Measurements from ENCODE around the gene FHIT. TPM values are rescaled to one million over a fixed set of nuclear protein-coding genes. Genes with fewer than 3 reads are reported as not detected.
"Not testable (repeated sequence)": the region's sequence is repeated elsewhere in the genome, so short reads cannot be mapped to it uniquely, and the experiment has no call there.

Gene FHIT
- total RNA-seq, 1 donor, result 4.8 TPM

DNA sequence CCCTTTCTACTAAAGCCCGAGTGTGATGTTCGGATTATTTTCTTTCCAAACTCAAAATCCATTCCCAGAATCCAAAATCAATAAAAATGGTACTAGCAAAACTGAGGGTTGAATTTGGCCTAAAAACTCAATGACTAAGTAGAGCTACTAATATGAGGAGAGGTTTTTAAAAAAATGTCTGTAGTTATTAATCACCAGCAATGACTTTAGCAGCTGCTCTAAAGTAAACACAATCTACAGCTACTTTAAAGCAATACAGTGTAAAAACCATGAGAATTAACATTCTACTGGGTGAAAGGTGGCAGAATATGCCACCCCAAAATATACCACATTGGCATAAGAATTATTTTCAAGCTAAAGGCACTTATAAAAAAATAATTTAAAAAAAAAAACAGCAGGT is 23.5 kb downstream of the FHIT start:
- no peak for DNase-seq (ENCODE audit: low read depth in 2 of 3, low spot score in 2 of 3)

DNA sequence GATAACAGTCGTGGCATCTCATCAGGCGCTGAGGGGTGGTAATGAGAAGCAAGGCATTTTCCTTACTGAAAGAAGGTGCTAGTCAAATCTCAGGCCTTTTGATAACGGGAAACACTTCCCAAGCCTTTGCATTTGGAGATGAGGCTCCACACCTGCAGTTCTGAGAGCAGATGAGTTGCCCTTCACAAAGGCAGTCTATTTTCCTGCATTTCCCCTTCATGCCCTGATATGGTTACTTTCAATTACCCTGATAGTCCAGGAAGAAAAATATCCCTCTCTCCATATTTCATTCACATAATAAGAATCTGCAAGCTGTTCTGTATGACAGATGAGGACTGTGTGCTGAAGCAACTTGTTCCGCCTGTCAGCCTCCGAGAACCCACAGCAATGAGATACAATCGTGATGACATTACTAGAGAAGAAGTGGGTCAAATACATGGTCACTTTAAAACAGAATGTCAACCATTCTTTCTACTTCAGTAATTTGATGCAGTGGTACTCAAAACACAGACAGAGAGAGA is 25.0 kb downstream of the FHIT start:
- DNase-seq (ENCODE audit: low read depth in 2 of 3, low spot score in 2 of 3), result no peak

DNA sequence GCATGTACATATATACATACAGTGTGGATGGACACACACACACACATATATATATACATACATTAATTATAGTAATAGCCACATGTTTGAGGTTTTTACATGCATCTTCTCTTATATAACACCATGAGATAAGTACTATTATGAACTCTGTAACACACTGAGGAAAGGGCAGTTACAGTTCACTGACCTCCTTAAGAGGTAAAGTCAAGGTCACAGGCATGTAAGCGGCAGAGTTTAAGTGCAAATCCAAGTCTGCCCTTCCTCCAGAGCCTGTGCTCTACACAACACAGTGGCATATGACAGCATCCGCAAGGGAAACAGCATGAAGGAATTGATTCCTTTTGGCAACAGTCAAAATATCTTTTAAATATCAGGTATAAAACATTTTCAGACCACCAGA is 26.4 kb downstream of the FHIT start:
- DNase-seq (ENCODE audit: low read depth in 2 of 3, low spot score in 2 of 3), result no peak

DNA sequence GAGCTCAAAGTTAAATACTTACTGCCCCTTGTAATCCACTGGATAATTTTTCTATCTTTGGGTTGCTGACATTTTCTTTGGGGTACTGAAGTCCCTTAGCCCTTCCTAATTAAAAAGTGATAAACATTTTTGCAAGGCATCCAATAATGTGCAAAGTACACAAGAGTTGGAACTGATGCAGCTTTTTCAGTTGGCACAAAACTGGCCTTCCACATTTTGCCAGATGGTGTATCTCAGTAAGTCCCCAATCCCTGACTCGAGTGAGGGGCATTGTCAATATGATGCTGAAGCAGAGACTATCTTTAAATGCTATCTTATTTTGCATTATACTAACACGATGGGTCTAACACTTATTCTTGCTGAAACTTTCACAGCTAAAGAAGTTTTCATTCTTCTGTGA is 27.8 kb downstream of the FHIT start:
- DNase-seq (ENCODE audit: low read depth in 2 of 3, low spot score in 2 of 3), result no peak

DNA sequence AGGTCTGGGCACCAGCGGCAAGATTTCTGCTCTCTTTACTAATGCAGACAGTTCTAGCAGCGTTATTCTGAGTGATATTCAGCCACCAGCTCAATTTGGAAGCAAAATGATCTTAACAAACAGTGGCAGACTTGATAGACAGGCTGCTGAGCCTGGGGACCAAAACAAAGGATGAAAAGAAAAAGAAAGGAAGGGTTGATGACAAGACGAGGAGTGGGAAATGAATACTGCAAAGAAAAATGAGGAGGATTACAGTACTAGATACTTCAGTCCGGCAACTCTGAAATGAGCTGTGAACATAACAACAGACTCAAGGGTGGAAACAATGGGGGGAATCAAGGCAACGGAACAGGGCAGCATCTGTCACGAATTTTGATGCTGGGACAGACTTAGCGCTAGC is 28.8 kb downstream of the FHIT start:
- DNase-seq (ENCODE audit: low read depth in 2 of 3, low spot score in 2 of 3), result no peak

DNA sequence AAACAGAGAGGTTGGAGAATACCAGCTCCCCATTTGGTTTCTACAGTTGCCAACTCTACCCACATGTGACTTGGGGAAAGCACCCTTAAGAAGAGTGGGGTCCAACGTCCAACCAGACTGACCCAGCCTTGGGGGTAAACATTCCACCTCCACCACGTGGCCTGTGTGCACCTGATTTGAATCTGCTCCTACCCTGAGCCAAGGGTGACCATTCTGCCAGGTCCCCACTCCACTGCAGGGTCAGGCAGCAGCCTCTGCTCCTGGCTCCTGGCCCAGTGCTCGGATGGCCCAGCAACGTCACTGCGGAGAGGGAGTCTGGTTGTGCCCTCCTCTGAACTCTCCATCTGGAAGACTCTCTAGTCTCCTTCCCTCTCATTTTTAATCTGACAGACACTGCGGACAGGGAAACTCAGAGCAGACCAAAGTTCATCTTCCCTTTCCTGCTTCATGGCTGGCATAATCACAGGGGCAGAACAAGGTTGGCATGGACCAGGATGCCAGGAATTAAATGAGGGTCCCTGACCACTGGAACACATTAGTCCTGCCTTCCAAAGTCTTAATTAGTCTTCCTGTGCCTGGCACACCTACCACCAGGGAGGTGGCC is 29.4 kb downstream of the FHIT start:
- no peak for DNase-seq (ENCODE audit: low read depth in 2 of 3, low spot score in 2 of 3)

DNA sequence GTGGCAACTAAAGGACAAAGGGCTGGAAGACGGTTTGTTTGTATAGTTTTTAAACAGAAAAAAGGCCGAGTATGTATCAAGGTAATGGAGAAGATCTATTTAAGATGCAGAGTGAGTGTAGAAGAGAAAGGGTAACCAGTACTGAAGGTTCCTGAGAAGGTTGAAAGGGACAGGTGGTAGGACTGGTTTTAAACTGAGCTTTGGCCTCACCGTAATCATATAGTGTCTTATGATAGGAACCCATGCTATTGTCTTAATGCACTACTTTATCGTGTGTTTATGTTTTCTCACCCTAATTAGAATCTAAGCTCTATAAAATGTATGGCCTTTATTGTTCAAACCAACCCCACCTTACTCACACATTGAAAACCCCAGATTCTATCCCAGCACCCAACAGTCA is 32.7 kb downstream of the FHIT start:
- no peak for DNase-seq (ENCODE audit: low read depth in 2 of 3, low spot score in 2 of 3)

DNA sequence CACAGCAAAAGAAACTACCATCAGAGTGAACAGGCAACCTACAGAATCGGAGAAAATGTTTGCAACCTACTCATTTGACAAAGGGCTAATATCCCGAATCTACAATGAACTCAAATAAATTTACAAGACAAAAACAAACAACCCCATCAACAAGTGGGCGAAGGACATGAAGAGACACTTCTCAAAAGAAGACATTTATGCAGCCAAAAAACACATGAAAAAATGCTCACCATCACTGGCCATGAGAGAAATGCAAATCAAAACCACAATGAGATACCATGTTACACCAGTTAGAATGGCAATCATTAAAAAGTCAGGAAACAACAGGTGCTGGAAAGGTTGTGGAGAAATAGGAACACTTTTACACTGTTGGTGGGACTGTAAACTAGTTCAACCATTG is 35.1 kb downstream of the FHIT start:
- not testable (repeated sequence) for DNase-seq (ENCODE audit: low read depth in 2 of 3, low spot score in 2 of 3)

DNA sequence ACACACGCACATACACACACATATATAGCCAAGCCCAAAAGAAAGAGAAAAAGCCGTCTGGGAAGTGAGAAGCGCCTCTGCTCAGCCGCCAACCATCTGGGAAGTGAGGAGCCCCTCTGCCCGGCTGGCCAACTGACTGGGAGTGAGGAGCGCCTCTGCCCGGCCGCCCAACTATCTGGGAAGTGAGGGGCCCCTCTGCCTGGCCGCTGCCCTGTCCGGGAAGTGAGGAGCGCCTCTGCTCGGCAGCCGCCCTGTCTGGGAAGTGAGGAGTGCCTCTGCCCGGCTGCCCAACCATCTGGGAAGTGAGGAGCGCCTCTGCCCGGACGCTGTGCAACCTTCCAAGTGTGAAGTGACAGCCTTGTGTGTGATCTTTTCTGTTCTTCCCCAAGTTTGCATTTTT is 49.2 kb downstream of the FHIT start:
- no peak for DNase-seq (ENCODE audit: low read depth in 2 of 3, low spot score in 2 of 3)

DNA sequence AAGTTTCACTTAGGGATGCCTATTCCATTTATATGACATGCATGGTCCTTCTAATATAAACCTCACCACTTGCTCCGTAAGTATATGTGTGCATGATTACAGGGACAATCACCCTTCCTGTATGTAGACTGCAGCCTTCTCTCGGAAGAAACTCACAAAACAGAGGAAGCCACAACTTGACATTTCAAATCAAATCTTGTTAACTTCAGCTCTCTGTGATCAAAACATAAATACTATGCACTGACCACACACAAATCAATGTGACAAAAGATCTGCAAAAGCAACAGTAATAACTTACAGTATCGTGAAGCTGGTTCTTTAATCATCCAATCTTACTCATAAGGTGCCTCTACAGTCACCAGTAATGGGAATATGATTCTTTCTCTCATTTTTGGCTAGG is 50.2 kb downstream of the FHIT start:
- DNase-seq (ENCODE audit: low read depth in 2 of 3, low spot score in 2 of 3), result peak in 1 of 3 donors; percentile 53

DNA sequence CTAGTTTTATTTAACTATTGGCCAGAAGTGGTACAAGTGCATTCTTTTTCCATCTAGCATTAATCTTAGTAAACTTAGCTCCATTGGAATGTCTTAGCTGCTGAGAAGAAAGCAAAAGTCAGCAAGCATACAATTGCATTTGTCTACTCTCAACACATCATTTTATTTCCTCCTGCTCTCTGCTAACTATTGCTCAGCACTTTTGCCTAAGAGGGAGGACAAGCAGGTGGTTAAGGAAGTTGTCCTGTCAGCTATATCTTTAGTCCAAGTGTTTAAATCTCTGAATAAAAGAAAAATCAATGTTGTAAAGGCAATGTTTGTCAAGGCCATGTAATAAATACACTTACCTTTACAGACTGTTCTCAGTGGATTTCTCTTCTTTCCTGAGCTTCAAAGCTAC is 51.0 kb downstream of the FHIT start:
- peak in 1 of 3 donors; percentile 51 for DNase-seq (ENCODE audit: low read depth in 2 of 3, low spot score in 2 of 3)

DNA sequence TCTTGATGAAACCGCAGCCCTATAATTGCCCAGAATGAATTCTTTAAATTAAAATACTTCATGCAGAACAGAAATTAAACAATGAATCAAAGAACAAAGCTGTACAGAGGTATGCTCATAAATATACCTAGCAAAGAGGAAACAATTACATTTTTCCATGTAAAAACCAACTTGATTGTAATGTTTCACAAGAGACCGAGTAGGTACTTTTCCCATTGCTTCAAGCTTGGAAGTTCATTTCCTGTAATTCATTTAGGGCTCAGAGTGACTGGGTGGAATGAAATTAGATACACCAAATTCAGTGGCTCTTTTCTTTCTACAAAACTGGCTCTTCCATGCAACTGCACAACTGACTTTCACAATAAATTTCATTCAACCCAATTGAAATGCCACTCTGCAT is 51.4 kb downstream of the FHIT start:
- no peak for DNase-seq (ENCODE audit: low read depth in 2 of 3, low spot score in 2 of 3)

DNA sequence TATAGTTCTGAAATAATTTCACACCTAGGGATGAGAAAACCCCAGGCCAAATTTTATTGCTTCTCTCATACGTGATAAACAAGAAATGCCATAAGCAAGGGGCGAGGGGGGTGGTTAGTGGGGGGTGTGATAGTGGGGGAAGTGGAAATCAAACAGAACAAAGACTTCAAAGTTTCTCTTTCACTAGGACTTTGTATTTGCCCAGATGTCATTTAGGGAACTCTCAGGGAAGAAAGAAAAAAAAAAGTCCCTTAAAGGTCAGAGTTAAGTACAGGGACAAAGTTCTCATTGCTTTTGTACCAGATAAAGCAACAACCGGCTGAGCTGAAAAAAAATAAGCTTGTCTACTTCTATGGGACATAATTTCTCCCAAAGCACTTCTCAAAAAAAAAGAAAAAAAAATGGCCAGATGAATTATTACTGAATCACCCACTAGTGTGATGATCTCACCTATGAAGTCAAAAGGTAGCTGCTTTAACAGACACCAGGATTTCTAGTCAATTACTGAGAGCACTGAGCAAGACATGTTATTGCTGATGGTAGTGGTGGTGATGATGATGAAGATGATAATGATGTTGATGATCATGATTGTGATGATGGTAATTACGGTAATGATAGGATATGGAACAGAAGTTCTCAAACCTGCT is 56.2 kb downstream of the FHIT start:
- DNase-seq (ENCODE audit: low read depth in 2 of 3, low spot score in 2 of 3), result no peak

DNA sequence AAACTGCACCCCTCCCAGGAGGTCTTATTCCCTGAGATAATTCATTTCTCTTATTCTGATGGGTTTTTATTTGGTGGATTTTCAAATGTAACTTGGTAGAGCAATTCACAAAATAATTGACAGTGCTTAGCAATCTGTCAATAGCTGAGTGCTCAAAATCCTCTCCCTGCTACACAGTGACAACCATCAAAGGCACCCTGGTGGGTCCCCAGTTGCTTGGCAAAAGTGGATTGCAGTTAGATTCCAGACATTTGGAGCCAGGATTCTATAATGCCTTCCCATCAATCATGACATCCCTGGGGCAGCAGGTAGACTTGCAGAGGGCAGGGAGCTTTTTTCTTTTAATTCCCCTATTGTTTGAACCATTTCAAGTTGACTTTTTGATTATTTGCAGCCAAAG is 59.0 kb downstream of the FHIT start:
- DNase-seq (ENCODE audit: low read depth in 2 of 3, low spot score in 2 of 3), result no peak

DNA sequence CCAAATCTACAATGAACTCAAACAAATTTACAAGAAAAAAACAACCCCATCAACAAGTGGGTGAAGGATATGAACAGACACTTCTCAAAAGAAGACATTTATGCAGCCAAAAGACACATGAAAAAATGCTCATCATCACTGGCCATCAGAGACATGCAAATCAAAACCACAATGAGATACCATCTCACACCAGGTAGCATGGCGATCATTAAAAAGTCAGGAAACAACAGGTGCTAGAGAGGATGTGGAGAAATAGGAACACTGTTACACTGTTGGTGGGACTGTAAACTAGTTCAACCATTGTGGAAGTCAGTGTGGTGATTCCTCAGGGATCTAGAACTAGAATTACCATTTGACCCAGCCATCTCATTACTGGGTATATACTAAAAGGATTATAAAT is 61.0 kb downstream of the FHIT start:
- DNase-seq (ENCODE audit: low read depth in 2 of 3, low spot score in 2 of 3), result not testable (repeated sequence)

DNA sequence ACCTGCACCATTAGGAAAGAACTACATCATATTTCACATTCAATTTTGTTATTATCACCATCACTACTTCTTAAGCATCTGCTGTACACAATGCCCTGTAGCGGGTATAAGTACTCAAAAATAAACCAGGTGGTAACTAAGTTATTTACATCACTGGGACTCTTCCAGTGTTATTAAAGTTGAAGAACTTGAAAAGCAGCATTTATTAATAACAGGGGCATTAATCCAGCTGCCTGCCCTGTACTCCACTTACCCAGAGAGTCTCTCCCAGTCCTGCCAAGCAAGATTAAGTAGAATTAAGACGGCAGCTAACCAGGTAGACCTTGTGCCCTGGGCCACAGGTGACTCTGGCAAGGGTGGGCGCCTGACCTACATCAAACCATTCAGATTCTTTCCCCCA is 65.2 kb downstream of the FHIT start:
- DNase-seq (ENCODE audit: low read depth in 2 of 3, low spot score in 2 of 3), result no peak

DNA sequence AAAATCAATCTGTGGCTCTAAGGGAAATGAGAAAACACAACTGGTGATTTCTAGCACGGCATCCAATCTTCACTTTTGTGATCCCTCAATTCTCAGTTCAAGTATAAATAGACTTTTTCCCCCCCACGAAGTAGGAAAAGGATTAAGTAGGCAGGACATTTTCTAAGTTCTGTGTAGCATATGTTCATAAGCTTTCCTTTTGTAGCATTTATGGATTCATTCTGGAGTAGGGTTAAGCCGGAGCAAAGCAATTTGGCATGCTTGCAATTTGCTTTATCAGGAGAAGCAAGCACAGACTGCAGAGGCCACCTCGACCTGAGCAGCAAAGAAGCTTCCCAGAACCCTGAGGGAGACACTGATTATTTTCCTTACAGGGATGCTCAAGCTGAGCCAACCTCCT is 66.3 kb downstream of the FHIT start:
- no peak for DNase-seq (ENCODE audit: low read depth in 2 of 3, low spot score in 2 of 3)

DNA sequence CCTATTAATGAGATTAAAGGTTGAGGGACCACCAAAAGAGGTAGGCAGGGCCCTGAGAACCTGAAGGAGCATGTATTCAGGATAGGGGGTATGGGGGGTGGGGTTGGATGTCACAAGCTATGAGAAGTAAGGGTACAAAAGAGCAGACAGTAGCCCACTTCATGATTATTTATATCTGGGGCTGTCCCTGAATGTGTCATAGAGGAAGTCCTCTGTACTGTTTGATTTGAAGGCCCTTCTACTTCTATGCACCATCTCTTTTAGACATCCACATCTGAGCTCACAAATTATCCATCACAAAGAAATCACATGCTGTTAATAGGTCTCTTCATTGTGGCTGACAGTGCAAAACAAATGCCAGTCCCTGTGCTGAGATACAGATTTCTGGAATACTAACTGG is 68.6 kb downstream of the FHIT start:
- DNase-seq (ENCODE audit: low read depth in 2 of 3, low spot score in 2 of 3), result no peak

DNA sequence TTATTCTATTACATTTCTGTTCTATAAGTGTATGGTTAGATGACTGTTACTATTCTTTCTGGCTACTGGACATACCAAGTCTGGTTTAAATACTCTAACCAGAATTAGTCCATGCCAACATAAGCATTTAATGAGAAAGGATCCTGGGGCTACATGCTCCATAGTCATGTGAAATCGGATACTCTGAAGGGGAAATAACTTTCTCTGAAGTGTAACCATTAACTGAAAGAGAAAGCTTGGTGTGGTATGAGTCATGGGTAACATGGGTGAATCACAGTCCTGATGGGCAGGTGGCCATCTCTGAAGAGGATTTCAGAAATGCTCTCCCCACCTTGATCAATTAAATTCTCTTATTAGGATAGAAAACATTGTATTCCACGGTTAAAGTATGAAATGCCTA is 69.4 kb downstream of the FHIT start:
- no peak for DNase-seq (ENCODE audit: low read depth in 2 of 3, low spot score in 2 of 3)

DNA sequence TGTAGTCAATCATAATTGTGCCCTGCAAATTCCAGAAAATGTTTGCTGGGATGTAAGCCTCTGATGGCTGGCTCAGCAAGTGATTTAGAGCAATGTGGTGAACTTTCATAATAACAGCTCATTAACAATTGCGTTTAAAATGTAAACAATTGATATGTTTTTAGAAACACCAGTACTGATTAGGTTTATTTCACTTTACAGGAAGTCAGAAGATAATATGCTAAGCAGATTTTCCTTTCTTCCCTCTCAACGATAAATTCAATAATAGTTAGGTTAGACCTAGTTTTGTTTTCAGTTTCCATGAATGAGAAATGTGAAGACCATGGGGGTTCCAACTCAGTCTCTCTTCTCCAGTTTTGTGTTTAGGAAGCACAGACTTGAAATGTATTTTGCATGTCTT is 71.0 kb downstream of the FHIT start:
- no peak for DNase-seq (ENCODE audit: low read depth in 2 of 3, low spot score in 2 of 3)

DNA sequence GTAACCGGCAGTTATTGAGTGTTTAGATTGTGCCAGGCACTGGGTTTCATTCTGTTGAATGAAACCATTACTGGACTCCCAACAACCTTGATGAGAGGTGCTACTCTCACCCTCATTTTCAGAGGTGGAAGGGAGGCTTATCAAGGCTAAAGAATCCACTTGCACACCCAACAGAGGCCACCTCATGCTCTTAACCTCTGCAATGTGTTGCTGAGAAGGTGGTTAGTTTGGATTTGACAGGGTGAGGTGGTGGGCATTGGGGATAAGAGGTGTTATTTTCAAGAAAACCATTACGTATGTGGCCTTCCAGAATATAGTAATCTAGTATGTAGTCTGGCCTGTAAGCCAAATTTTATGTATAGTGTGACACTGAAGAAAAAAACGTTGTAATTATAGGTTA is 73.1 kb downstream of the FHIT start:
- no peak for DNase-seq (ENCODE audit: low read depth in 2 of 3, low spot score in 2 of 3)

DNA sequence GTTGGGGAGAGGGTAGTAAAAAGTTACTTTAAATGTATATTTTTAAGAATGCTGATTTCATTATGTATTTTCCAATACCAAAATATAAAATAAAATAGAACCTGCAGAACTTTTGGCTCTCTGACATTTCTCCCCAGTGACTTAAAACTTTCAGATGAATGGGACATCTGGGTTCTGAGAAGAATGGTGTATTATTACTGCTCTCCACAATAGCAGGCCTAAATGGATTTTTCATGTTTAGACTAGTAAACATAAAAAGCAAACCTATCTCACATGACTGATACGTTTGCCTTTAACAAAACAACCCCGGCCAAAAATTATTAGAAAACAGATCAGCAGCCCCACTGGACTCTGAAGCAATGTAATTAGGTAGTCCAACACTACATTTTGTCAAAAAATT is 73.8 kb downstream of the FHIT start:
- no peak for DNase-seq (ENCODE audit: low read depth in 2 of 3, low spot score in 2 of 3)

DNA sequence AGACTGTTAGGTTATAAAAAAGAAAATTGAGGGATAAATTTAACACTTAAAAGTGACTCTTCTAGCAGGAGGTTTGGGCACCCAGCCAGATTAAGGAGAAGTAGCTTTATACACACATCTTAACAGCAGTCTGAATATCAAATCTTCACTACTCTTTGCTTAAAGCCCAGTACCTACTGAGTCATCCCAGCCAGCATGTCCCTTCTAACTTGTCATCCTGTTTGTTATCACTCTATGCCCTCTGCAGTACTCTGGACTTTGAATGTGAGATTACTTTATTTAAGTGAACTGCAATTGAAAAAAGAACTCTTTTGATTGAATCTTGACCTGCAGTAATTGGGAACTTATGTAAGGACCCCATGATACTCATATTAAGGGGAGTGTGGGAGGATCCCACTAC is 77.6 kb downstream of the FHIT start:
- DNase-seq (ENCODE audit: low read depth in 2 of 3, low spot score in 2 of 3), result peak in 2 of 3 donors; percentile 25 to 54

Data from hematopoietic multipotent progenitor cell (in vitro differentiated cells).